GM18498 (cell line): ENCODE results near the gene ATRAID.

ENCODE experiments used
- ATAC-seq: cut with Tn5 transposase; IDR thresholded peaks from one replicate; pipeline ENCODE4 v1.9.1; 2021; ENCODE audit warnings: mild to moderate bottlenecking, moderate library complexity; ENCODE audit not compliant: unreplicated experiment

Gene ATRAID

DNA sequence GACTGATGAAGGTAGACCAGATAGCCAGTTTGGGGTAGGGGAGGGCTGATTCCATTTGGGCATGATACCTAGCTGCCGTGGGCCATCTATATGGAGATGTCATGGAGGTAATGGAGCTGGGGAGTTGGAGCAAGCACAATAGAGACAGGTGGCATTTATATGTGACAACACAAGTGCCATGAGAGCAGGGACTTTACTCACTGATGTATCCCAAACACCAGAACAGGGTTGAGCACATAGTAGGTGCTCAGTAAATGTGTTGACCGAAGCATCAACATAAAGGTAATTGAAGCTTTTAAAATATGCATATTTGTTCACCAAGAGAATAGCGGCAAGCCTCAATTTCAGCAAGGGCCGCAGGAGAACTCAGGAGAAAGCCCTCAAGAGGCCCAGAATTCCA, 36.1 kb downstream of the ATRAID start:
- ATAC-seq: no peak

DNA sequence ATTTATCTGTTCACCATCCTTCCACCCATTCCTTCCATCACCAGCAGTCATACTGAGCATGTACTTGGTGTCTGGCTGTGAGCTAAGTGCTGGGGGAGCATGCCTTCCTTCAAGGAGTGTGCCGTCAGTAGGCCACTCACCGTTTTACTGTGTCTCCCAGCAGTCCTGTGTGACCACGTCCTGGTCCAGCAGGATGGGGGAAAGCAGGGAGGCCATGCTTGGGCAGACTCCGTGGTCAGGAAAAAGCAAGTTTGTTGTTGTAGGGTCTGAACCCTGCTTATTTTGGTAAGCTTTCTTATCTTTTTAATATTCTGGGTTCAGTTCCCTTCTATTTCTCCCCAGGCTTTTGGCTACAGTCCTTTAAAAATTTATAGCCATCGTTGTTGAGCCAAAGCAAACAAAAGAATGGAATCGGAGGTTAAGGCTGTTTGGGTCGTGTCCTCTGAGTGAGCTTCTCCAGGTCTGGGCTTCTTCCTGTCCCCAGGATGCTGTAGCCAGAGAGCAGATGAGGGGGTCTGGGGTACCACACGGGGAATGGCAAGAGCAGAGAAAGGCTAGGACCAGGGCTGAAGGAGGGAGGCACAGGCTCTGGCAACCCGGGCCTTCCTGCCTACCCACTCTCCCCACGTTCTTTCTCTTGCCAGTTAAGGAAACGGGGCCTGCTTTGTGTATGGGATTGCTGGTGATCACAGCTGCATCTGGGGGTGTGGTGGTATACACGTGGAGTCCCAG, 37.5 kb downstream of the ATRAID start:
- no peak for ATAC-seq

GRCh38 chr2:27249891-27250651, 38.2 kb downstream of the ATRAID start:
- ATAC-seq: no peak

- no peak for ATAC-seq
Measured at GRCh38 chr2:27250652-27251379, 39.0 kb downstream of the ATRAID start.

GRCh38 chr2:27251766-27252165, 39.9 kb downstream of the ATRAID start:
- no peak for ATAC-seq

GRCh38 chr2:27255187-27255586, 43.3 kb downstream of the ATRAID start:
- no peak for ATAC-seq

DNA sequence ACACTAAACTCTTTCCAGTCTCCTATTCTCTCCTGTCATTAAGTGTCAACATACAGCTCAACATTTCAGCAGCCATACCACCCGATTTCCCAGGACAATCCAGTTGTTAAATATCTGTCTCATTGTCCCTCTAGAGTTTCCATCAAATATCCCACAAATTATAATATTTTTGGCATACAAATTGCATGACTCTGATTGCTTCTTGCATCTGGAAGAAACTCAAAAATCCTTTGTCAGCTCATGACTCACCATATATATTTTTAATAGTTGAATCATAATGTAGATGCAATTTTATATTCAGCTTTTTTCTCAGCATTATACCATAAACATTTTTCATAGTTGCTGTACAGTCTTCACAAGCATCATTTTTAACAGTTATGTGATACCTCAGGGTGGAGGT, 43.8 kb downstream of the ATRAID start:
- no peak for ATAC-seq

GRCh38 chr2:27256855-27257454, 45.1 kb downstream of the ATRAID start:
- ATAC-seq: no peak

- ATAC-seq: no peak
Measured at GRCh38 chr2:27258051-27258450, 46.2 kb downstream of the ATRAID start.

DNA sequence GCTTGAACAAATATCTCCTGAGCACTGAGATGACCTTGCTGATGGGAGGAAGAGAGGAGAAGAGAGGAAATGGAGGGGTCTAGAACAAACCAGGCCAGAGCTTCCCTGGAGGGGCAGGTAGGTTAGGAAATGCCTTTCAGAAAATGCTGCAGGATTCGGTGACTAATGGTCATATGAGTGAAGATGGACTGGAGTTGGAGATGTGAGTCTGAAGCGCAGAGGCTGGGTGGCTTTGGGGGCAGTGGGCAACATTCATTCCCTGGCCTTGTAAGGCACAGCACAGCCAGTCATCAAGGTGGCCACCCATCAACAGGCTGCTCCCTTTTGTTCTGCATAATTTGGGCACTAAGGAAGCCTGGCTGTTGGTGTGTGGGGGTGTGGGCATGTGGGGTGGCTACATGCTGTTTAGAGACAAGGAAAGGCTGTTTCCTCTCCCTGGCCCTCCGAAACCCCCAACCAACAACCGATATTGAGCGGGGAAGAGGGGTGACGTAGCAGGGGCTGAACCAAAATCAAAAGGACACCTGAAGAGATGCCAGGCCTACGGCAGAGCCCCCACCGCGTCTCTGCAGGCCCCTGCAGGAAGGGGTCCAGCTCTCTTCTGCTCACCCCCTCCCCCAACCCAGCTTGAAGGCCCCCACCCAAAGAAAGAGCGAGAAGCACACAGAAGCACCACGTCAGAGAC, 49.5 kb downstream of the ATRAID start:
- ATAC-seq: no peak

GRCh38 chr2:27261926-27262298, 50.1 kb downstream of the ATRAID start:
- no peak for ATAC-seq

- peak; percentile 59 for ATAC-seq
Measured at GRCh38 chr2:27262379-27263286, 50.8 kb downstream of the ATRAID start, which contains the start of gene SLC30A3. Gene SLC30A3 (minus strand): TSS chr2:27263047. CDS start chr2:27262906, 141 bp downstream.

DNA sequence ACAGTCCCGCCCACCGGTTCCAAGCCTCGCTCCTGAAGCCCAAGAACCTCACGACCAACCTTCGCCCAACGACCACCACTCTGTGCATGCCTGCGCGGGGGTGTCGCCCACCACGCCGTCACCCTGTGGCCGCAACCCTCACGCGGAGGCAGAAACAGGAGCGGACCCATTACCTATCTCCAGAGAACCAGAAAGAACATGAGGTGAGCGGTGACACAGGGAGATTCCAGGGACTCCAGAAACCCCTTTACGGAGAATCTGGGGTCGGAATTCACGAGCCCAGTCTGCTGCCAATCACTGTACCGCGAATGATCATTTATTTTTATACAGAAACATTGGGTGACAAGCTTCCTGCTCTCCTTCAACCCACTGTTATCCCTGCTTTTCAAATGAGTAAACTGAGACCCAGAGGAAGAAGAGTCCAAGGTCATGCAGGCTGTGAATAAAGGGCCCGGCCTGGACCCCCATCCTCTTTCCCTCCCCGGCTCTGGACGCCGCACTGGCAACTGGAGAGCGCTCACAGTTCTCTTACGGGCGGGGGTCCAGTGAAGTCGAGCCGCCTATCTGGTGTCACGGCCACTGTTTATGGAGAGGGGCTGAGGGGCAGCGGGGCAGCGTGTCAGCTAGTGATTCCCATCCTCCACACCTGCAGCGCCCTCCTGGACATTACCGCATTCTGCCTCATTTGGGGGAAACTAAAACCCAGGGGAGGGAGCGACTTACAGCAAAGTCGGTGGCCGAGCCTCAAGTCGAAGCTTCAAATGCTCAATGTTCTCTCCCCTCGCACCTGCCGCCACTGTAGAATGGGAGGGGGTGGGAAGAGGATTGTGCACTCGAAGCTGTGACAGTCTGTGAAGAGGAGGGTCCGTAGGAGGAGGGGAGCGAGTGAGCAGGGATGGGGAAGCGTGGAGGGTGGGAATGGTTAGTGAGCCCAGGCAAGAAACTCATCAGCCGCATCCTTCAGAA, 51.7 kb downstream of the ATRAID start:
- ATAC-seq: no peak

GRCh38 chr2:27264253-27264752, 52.5 kb downstream of the ATRAID start:
- ATAC-seq: no peak

DNA sequence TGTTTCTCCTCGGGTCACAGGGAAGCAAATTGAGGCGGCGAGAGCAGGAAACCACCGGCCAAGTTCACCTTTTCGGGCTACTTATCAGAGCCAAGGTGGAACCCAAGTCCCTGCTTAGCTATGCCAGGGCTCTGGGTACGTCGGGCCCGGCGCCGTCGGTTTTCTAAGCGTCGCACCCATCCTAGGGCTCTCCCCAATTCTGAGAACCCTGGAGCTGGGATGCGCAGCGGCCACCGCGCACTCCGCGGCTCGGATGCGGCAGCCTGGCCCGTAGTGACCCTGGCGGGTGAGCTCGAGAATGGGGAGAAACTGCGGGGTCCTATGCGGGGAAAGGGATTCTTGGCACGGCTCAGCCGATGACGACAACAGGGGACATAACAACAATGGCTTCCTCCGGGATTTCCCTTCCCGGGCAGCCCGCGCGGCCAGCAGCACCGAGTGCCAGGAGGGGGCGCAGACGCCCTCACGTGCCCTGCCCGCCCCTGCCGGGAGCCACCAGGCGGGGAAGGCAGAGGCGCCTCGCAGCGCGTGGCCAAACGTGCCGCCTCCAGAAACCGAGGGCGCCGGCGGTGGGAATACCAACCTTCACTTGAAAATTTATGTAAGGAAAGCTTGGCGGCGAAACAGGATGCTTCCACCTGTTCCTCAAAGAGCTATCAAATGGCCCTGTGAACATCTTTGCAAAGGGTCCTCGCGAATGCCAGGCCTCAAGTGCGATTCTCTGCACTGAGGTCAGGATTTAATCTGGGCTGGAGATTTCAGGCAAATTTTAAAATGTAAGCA, 53.1 kb downstream of the ATRAID start:
- no peak for ATAC-seq

- no peak for ATAC-seq
Measured at GRCh38 chr2:27265536-27265870, 53.7 kb downstream of the ATRAID start.
